Activated CD8-positive, alpha-beta memory T cell treated with anti-CD3 and anti-CD28 coated beads, Interleukin-2, amount 50 U/mL, for 24 hours (primary cell): ENCODE data around the gene KLF12.

Experiments
- DNase-seq: peaks from one replicate; pipeline ENCODE4 v3.0.0-alpha.2; 2020; ENCODE audit errors: extremely low read depth

The KLF12 gene

GRCh38 chr13:74134221-74134776, at the start of gene KLF12:
Gene KLF12 (minus strand): TSS chr13:74134404.
- DNase-seq, result peak; percentile 86

- DNase-seq, result no peak
Observed at GRCh38 chr13:74182491-74182890, 48.3 kb upstream of the KLF12 start.

DNA sequence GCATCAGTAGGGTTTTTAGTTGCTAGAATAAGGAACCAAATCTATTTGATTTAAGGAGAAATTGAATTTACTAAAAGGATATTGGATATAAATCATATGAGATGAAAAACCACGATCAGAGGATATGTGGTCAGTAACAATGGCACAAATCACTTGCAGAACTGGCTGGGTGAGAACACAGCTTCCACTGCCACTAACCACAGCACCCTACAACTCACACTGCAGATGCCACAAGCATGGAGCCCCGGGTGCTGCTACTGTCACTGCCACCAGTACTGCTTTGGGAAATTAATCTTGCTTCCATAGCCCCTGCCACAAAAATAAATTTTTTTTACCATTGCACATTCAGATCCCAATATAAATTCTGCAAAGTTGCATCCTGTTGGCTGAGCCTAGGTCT, 40.6 kb upstream of the KLF12 start:
- DNase-seq, result no peak

DNA sequence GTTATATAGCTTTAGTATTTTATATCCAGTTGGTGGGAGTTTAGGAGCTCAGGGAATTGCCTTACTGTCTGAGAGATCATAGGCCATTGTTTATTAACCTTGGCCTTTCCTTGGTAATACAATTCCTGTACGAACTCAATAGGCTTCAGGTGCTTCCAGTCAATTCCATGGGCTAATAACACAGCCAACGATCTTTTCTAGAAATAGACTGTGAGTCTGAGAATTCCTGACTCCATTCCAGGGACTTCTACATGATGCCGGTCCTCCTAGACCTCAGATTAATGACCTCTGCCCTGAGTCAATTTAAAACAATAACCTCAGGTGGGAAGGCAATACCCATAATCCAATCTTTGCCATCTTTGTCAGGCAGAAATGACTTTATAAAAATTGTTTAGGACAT, 39.6 kb upstream of the KLF12 start:
- no peak for DNase-seq

GRCh38 chr13:74171641-74172040, 37.4 kb upstream of the KLF12 start:
- no peak for DNase-seq

- no peak for DNase-seq
Observed at GRCh38 chr13:74169676-74170075, 35.5 kb upstream of the KLF12 start.

- DNase-seq, result no peak
Observed at GRCh38 chr13:74168263-74168675, 34.1 kb upstream of the KLF12 start.

DNA sequence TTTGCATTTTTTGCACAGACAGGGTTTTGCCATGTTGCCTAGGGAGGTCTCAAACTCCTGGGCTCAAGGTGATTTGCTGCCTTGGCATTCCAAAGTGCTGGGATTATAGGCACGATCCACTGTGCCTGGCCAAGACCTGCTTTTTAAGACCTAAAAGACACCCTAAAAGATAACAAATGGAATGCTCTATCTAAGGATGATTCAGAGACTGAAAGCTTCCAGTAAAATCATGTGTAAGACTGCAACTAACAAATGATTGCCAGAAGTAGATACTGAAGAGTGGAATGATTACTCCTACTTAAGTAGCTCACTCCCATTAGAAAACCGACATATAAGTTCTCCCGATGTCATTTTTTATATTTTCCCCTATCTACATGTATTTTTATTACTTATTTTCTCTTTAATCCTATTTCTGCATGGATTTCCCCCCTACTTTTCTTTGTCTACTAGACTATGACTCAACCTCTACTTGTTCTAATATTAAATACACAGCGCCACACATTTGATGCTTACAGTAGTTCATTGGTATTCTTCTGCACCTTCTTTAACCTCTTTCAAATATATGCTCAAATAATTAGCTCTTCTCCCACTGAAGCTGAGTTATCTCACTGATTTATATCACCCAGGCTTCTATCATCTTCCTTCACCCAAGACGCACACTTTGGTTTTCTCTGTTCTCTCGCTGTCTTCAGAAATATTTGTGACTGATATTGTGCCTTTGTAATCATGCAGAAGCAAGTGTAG, 32.2 kb upstream of the KLF12 start:
- DNase-seq, result no peak

DNA sequence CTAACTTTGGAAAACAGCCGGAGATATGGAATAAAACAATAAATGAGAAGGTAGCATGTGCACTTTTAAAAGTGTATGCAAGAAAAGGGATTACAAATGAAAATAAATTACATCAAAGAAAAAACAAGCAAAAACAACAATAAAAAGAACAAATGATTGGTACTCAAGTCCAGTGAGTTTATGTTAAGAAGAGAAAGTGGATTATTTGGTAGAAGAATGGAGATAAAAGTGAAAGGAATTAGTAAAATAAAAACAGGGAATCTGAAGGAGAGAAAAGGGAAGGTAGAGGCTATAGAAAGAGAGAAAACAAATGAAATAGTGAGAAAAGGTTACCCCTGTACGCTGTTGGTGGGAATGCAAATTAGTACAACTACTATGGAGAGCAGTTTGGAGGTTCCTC, 28.6 kb upstream of the KLF12 start:
- DNase-seq, result no peak

DNA sequence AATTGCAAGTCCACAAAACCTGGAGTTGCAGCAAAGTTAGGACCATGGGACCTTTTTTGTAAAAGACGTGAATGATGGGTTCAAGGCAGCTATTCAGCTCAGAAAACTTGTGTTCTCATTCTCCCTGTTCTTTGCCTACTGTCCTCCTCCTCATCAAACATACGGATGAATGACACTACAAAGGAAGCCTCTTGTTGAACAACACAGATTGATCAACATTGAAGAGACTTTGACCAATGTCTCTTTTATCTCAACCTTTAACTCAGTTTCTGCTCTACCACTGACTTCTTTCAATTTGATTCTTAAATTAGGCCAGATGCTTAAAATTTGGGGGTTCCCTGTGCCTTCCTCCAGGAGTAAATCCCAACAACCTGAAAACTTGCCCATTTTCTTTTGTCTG, 27.9 kb upstream of the KLF12 start:
- no peak for DNase-seq

- no peak for DNase-seq
Observed at GRCh38 chr13:74158571-74159352, 24.6 kb upstream of the KLF12 start.

- no peak for DNase-seq
Observed at GRCh38 chr13:74158028-74158427, 23.8 kb upstream of the KLF12 start.

DNA sequence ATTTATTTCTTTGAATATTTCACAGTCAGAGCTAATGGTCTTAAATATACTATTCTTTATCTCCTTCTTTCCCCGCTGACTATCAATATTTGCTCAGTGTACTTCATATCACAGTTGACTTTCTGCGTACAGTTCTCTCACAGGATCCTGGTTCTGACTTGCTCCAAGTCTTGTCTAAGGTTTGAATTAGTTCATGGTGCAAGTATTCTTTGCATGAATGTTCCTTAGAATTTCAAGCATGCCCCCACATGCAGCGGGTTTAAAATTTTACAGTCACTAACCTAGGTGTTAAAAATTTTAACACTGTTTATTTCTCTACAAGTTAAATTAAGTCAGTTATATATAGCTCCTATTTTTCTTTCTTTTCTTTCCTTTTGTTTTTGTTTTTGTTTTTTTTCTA, 20.8 kb upstream of the KLF12 start:
- DNase-seq, result no peak

DNA sequence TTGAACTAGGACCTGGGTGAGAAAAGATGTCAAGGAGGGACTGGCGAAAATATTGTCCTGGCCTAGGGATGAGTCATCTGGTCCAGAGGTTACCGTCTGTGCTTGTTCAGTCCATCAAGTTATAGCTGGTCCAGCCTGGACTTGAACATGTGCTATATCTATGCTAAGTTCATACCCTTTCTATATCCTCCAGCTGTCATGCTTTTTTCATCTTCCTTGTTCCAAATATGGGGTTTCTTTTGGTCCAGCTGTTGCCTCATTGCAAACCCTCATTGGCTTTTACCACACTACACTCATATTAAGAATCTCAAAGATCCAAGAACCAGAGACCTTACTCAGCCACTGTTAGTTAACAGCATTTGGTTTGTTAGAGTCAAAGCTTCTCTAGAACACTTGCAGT, 19.1 kb upstream of the KLF12 start:
- DNase-seq, result no peak

DNA sequence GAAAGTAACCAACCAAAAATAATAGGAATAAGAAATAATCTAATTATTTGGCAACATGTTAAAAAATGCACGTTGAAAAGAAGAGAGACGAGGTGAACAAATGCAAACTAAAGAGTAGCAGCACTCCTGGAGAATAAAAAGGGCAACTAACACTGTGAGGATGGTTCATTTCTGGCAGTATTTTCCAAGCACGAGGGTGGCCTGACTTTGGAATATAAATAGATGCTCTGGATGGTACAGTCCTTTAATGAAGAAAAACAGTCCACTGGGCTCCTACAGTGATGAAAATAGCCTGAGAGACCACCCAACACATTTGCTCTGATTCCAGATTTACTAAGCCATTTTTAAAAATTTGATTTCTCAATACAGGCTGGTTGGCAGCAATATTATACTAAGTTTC, 17.7 kb upstream of the KLF12 start:
- no peak for DNase-seq

GRCh38 chr13:74148352-74148751, 14.1 kb upstream of the KLF12 start:
- DNase-seq, result no peak

DNA sequence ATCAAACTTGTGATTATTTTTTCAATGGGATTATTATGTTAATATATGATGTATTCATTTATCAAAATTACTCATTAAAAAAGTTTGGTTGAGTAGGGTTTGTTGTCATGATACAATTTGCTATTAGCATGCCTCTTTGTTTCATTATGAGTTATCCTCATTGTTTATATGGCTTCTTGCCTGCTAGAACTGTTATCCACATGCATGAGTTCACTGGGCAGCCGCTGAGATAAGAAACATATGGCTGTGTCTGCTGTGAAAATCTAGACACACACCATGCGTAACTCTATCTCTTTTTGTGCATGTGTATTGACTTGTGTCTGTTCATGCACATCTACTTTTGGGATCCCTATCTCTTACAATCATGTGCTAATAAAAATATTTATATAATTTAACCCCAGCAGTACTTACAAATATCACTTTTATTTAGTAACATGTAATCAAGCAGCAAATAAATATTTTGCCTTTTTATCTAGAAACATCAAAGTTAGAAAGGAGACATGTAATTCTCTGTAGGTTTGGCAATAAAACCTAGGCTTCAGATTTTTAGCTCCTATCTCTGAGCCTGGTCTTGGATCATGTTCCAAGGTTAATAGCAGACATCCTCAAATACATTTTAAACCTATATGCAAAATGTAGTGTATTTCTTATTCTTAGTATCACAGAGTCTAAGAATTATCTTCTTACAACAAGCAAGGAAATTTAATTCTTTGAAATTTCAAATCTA, 11.2 kb upstream of the KLF12 start:
- no peak for DNase-seq

DNA sequence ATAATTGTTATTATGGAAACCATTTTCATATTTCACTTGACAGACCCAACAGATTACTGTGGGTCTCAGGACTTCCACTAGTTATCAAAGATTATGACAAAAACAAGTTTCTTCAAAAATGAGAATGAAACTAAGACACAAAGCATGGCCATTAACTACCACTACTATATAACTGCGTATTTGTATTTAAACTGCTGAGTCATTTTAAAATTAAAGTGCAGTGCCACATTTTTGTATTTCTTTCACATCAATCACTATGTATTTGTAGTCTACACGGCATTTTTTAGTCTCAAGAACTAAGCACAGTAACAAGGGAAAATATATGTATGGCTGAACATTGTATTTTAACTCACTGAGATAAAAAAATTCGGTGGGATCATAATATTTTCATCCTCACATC, 10.1 kb upstream of the KLF12 start:
- no peak for DNase-seq

GRCh38 chr13:74142257-74142656, 8.1 kb upstream of the KLF12 start:
- DNase-seq, result no peak

DNA sequence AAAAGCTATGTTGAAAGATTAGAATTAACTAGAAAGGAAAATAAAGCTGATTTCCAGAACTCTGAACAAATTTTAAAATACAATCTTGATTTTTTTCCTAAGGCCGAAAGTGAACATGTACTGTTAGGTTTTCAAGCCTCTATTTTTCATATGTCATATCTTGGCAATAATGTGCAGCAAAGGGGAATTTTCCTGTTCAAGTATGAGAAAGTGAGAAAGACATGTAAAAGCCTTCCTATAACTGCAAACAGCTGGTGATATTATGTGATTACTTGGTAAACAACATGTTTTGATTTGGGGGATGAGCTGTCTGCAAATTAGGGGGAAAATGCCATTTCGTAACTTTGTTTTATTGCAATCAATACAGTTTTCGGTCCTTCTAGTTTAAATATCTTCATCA, 4.0 kb upstream of the KLF12 start:
- no peak for DNase-seq

GRCh38 chr13:74136084-74136658, 2.0 kb upstream of the KLF12 start:
- DNase-seq, result no peak
